ENCODE data around the gene LDHAL6B. TPM values are rescaled to one million over a fixed set of nuclear protein-coding genes. Genes with fewer than 3 reads are reported as not detected.

Gene LDHAL6B
- total RNA-seq, 1 experiment from 2014 or later: not detected

DNA sequence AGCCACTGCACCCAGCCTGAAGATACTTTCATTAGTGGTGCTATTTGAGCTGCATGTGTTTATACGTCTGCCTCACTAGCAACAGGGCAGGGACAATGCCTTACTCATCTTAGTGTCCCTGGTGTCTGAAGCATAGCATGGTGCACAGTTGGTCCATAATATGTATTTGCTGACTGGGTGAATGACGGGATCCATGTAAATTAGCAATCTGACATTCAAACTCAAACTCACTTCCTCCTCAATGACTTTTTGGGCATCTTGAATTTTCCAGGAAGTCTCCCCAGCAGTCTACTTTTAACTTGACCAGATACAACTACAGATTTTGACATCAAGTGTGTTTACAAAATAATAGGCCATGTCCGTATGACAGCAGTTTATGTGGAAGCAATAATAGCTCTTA, 3.0 kb upstream of the LDHAL6B start:
- in situ Hi-C loops (cut with HindIII; ENCODE audit: low pct_unique_long_range_greater_than_20kb, low sequenced_read_pairs): no loop called here
- no peak for DNase-seq (ENCODE audit: low read depth)

DNA sequence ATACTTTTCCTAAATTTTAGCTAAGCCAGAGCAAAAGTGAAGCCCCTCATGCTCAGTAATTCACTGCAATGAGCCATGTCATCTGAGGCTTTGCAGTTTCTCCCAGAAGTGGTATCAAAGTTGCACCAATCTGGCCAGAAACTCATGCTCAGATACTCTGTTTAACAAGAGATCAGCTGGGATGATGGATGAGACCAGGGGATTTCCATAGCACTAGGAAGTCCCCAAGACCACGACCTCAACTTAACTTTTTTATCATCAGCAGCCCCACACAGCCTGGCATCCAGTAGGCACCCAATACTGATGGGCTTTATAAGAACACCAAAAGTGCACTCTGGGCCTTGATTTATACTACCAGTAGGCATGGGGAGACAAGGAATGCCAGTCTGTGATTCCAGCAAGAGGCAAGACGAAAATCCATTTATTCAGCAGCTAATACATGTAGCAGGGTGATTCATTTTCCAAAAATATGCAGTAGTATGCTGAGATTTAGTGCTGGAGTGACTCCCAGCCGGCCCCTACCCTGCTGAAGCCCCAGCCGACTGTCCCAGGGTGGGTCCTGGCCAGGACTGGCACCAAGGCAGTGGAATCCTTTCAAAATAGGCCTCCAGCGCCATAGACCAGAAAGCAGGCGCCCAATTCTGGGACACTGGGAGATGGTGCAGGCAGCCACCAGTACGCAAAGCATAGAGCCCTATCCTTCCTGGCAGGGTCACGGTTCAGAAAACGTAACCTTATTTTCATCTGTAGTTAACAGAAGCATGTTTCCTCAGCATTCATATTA, 612 bp upstream of the LDHAL6B start:
- no peak for DNase-seq (ENCODE audit: low read depth)
- in situ Hi-C loops (cut with HindIII; ENCODE audit: low pct_unique_long_range_greater_than_20kb, low sequenced_read_pairs): no loop called here

DNA sequence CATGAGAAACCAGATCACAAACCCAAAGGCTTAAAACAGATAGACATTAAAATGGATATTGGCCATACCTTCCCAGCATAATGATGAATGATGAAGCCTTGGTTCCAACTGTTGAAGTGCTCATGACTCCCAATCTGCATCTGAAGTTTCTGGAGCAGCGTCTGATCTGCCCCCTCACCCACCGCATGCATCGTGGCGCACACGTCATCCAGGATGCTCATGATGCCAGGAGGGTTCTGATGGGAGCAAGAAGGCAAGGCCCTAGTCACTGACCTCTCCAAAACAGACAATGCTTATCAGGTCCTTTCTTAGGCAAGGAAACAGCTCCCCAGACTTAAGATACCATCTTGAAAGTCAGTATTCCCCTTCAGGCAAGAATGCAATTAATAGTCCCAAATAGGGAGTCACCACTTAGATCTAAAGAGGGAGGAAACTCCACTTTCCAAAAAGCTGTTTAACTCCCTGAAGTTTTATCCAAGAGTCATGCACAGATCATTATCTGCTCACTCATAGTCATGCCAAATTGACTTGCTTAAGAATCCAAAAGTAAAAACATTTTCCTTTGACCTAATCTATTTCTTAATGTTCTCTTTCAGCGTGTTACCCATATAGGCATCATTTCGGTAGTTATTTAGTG, 2.1 kb downstream of the LDHAL6B start:
- no peak for DNase-seq (ENCODE audit: low read depth)
- in situ Hi-C loops (cut with HindIII; ENCODE audit: low pct_unique_long_range_greater_than_20kb, low sequenced_read_pairs): no loop called here

DNA sequence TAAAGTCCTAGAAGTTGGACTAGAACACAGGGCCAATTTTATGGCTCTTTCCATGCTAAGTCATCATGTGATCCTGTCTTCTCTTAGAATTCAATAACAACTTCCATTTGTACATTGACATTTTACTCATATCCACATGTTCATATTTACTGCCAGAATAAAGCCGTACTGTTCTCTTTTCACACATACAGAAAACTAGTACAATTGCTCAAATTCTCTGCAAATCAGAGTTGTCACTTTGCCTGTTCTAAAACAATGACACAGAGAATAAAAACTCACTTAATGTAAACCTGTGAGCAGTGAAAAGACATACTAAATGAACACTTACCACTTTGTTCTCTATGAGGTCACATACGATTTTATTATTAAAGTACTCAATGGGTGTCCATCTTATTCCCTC, 3.5 kb downstream of the LDHAL6B start:
- DNase-seq (ENCODE audit: low read depth): no peak
- in situ Hi-C loops (cut with HindIII; ENCODE audit: low pct_unique_long_range_greater_than_20kb, low sequenced_read_pairs): no loop called here

DNA sequence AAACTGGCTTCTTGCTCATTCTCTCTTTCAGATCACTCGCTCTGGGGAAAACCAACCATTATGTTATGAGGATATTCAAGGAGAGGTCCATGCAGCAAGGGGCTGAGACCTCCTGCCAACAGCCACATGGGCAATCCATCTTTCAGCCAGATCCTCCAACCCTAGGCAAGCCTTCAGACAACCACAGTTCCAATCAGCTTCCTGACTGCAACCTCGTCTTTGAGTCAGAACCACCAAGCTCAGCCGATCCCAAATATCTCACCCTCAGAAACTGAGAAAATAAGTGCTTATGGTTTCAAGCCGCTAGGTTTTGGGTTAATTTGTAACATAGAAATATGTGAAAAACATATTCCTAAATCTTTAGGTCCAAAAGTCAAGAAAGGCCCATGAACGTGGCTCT, 10.3 kb downstream of the LDHAL6B start:
- no peak for DNase-seq (ENCODE audit: low read depth)
- in situ Hi-C loops (cut with HindIII; ENCODE audit: low pct_unique_long_range_greater_than_20kb, low sequenced_read_pairs): no loop called here

DNA sequence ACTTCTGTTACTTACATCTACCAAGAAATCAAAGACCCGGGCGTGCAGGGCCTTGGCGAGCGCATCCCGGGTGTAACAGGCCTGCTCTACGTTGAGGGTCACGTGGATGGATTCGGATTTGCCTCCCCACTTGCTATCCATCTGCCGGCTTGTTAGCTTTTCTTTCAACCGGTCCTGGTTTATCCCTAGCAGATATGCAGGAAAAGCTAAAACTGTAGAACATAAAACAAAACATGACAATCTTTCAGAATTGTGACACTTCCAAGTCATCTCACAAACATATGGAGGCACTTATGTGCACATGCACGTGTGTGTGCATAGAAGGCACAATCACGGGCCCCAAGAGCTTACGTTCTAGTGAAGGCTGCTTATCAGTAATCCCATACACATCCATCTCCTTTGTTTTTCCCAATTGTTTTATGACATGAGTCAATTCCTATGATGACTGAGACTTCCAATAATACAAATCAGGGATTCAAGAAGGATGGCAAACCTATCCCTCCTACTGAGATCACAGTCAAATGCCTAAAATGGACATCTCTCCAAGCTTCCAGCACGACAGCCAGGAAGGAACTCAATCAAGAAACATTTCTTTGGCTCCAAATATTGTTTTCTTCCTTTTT, 11.3 kb downstream of the LDHAL6B start:
- in situ Hi-C loops (cut with HindIII; ENCODE audit: low pct_unique_long_range_greater_than_20kb, low sequenced_read_pairs): no loop called here

DNA sequence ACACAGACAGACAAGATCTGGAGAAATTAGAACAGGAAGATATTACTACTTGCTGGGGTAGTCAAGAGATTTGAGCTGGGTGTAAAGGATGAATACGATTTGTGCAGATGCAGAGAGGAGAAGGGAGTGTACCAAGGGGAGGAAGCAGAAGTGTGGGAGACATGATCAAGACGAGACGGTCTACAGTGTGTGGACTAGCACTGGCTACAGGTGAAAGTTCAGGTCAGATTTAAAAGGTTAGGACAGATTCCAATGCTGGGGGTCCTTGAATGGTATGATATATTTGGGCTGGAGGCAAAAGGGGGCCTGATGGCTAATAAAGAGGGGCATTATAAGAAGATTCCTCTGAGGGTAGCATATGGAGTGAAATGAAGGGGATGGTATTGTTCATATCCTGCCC, 12.1 kb downstream of the LDHAL6B start:
- no peak for DNase-seq (ENCODE audit: low read depth)
- in situ Hi-C loops (cut with HindIII; ENCODE audit: low pct_unique_long_range_greater_than_20kb, low sequenced_read_pairs): no loop called here

More for the DNA sequence above, 11.3 kb downstream of the LDHAL6B start:
- DNase-seq (ENCODE audit: low read depth): no peak

DNA sequence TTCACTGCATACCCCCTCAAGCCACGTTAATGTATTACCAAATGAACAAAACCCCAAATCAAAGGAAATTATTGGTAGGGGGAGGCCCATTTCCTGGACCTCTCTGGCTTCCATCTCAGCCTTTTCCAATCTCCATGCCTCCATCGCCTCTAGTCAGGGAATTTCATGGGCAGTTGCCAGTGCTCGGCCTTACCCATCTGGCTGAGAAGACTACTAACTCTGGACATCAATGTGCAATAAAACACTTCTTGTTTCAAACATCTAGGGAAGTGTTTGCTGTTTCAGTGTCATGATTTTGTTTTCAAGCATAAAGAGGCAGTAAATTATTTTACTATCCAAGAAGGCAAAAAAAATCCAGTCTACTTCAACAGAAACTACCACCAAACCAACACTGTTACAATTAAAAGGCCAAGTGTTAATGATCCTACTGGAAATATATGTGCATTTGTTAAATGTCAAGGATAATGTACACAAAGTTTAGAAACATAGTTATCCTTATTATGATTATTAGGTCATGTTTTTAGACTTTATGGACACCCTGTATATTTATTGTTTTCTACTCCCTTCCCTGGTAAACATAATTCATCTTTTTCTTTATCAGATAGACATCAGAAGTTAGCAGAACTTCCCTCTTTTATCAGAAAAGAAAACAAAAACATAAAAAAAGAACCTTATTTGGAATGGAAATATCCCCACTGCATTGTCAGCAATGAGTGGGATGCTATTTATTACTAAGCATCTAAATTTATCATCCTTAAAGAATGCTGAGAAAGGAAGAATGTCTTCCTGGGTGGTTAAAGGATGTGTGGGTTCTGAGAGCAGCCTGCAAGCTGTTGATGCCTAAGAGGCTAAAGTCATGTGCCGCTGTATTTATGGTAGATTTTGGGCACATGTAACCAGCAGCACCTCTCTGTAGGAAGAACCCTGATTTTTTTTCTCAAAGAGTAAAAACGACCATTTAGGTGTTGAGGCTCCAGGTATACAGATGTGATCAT, 15.2 kb downstream of the LDHAL6B start:
- in situ Hi-C loops (cut with HindIII; ENCODE audit: low pct_unique_long_range_greater_than_20kb, low sequenced_read_pairs): no loop called here
- no peak for DNase-seq (ENCODE audit: low read depth)

DNA sequence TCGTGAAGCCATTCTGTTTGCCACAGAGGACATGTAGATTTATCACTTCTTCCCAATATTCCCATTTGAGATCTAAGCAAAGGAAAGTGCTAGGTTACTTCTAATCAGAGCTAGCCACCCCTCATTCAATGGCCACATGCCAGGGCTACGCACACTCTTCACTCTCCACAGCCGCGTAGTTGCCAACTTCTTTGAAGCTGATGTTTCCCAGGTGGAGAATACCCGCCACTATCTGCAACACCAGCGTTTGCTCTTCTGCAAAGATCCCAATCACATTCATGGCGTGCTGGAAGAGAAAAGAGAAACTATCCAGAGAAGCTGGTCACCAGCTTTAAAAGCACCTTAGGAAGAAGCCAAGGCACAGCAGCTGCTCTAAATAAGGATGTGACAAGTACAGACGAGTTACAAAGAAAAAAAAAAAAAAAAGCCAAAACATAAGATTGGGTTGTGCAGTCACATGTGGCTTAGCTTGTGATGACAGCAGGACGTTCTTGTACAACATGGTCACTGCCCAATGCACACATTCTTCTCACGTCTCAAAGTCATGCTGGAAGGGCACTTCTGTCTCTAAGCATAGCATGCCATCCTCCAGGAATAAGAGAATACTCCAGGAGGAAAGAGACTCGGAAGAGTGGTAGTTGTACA, 16.4 kb downstream of the LDHAL6B start:
- no peak for DNase-seq (ENCODE audit: low read depth)
- in situ Hi-C loops (cut with HindIII; ENCODE audit: low pct_unique_long_range_greater_than_20kb, low sequenced_read_pairs): no loop called here

DNA sequence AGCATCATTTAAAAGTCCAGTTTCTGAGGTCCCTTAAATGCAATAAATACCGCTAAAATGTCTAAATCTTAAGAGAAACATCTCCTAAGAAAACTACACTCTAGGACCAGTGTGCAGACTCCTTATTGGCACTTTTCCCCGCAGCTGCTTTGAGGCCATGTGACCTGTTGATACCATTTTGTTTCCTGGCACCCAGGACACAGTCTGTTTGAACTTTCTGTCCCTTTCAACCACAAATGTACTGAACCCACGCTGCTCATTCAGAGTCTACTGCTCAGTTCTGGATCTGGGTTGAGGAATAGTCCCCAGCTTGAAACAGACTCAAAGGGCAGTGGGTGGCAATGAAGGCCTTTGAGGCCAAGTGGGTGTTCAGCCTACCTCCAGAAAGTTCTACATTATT, 17.1 kb downstream of the LDHAL6B start:
- in situ Hi-C loops (cut with HindIII; ENCODE audit: low pct_unique_long_range_greater_than_20kb, low sequenced_read_pairs): no loop called here
- no peak for DNase-seq (ENCODE audit: low read depth)

DNA sequence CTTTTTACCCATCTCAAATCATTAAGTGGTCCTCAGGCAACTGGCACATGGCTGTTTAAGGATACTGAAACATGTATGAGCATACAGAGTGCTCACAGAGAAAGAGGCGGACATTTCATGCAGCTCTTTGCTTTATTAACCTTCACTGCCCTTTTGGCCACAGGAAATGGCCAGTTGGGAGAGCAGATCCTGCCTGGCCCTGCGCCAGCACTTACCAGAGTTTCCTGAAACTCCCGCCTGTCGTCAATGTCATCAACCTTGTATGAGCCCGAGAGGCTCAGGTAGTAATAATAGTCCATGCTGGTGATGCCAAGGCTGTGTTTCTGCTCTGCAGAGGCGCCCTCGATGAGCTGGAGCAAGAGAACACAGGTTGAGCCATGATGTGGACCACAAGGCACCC, 17.8 kb downstream of the LDHAL6B start:
- no peak for DNase-seq (ENCODE audit: low read depth)
- in situ Hi-C loops (cut with HindIII; ENCODE audit: low pct_unique_long_range_greater_than_20kb, low sequenced_read_pairs): no loop called here

DNA sequence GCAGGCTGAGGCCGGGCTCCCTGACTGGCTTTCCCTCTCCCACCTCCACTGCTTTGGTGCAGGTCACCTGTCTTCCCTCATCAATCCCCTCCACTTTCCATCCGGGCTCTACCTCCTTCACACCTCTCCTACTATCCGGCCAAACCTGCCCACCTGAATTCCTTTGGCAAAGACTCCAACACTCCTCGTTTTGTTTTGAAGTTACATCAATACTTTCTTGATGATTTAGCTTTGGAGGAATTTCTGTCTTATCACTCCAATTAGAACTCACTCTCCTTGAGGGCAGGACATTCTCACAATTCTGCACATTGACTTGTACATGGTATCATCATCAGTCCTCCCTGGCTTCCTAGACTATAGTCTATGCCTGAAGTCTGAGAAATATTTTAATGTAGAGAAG, 20.4 kb downstream of the LDHAL6B start:
- in situ Hi-C loops (cut with HindIII; ENCODE audit: low pct_unique_long_range_greater_than_20kb, low sequenced_read_pairs): no loop called here
- DNase-seq (ENCODE audit: low read depth): no peak

DNA sequence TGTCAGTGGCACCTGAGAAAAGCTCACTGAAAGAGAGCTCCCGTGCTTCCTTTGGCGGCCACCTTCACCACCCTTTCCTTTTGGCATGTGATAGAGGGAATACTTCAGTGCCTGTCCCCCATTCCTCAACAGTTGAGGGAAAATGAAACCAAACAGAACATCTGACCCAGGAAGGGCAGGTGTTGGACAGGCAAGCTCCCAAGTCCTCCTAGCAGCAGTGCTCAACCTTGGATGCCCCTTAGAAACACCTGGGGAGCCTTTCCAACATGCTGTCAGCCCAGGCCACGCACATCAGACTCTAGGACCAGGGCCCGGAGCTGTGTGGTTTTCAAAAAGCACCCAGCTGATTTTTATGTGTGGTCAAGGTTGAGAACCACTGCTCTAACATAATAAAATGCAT, 22.4 kb downstream of the LDHAL6B start:
- no peak for DNase-seq (ENCODE audit: low read depth)
- in situ Hi-C loops (cut with HindIII; ENCODE audit: low pct_unique_long_range_greater_than_20kb, low sequenced_read_pairs): no loop called here

DNA sequence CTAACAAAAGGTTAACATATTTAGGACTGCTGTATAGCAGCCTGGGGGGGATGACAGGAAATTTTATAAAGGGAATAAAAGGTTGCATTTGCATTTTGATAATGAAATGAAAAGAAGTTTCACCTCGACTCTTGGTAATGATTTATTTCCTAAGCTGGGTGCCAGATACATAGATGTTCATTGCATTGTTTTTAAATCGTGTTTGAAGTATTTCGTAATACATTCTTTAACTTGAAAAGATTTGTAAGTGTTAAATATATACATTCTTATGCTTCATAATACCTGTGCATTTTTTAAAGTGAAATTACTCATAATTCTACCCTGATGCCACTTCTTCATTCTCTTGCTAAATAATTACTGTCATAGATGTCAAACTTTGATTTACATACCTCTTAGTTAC, 22.8 kb downstream of the LDHAL6B start:
- DNase-seq (ENCODE audit: low read depth): no peak

DNA sequence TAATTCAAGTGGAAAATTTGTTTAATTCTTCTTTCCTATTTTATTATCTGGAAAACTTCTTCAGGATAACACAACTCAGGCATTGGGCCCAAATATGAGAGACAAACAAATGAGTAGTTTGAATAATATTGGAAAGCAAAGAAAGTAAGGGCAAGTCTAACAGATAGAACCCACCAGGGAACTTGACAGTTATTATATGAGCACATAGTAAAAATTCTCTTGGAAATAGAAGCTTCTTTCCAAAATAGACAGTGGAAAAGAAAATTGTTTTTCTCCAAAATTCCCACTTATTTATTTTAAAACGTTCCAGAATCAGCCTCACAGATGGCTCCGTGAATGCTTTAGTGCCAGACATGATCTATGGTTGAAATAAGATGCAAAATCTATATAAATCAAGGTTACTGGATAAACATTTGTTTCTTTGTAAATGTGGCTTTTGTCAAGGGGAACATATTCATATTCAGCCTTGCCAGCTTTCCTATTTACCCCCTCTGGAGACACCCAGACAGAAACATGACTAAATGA, 23.9 kb downstream of the LDHAL6B start:
- no peak for DNase-seq (ENCODE audit: low read depth)
- in situ Hi-C loops (cut with HindIII; ENCODE audit: low pct_unique_long_range_greater_than_20kb, low sequenced_read_pairs): no loop called here

More for the DNA sequence above, 22.8 kb downstream of the LDHAL6B start:
- in situ Hi-C loops (cut with HindIII; ENCODE audit: low pct_unique_long_range_greater_than_20kb, low sequenced_read_pairs): no loop called here

DNA sequence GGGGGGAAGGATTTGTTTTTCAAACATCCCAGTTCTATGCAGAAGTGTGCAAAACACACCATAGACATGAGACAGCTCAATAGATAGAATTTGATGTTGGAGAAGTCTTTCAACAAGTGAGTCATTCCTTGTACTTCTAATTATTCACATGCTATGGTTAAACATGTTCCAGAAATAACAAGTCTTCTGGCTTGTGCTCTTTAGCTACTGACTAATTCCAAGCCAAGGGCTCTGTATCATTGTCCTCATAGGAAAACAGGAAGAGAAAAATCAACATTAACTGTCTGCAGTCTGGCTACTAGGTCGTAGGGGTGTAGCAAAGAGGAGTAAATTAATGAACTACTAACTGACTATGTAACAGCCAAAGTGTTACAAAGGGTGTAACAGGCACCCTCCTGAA, 25.8 kb downstream of the LDHAL6B start:
- DNase-seq (ENCODE audit: low read depth): peak; percentile 90
- in situ Hi-C loops (cut with HindIII; ENCODE audit: low pct_unique_long_range_greater_than_20kb, low sequenced_read_pairs): no loop called here

DNA sequence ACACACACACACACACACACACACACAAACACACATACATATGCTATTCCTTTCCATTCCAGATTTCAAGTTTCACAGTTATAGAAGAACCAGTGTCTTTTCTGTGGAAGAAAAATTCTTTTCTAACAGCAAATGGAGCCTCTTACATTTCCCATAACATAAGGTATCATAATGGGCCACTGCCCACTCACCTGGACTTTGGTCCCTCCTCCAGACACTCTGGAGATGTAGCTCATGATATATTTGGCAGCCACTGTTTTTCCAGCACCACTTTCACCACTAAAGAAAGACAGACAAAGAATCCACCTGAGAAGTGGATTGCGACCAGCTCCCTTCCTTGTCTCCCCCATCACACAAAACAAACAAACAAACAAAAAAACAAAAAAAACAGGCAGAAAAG, 29.8 kb downstream of the LDHAL6B start:
- in situ Hi-C loops (cut with HindIII; ENCODE audit: low pct_unique_long_range_greater_than_20kb, low sequenced_read_pairs): no loop called here
- no peak for DNase-seq (ENCODE audit: low read depth)

Data from Caki2 (cell line).